B cell (primary cell): ENCODE data around the gene SLC12A4. TPM values are rescaled to one million over a fixed set of nuclear protein-coding genes. Genes with fewer than 3 reads are reported as not detected.

ENCODE experiments used
- ATAC-seq: fragments of 200-7000 bp; cut with Tn5 transposase; one replicate; pipeline ENCODE4 v1.10.0; 2021; ENCODE audit warnings: low read depth, mild to moderate bottlenecking, moderate number of reproducible peaks, moderate library complexity
- CTCF ChIA-PET: fragments of 350-600 bp; sonication (Branson Sonifier 250); formaldehyde crosslinking; loops from one replicate; lab custom pipeline; 2021; ENCODE audit warnings: antibody characterized with exemption, inconsistent platforms; lab: Charles Lee
- POLR2A ChIA-PET: fragments of 350-600 bp; sonication (Branson Sonifier 250); formaldehyde crosslinking; loops from one replicate; lab custom pipeline; 2021; ENCODE audit warnings: antibody characterized with exemption; lab: Charles Lee
- DNase-seq: peaks from one replicate; pipeline ENCODE4 v3.0.0; 2013
- H2AFZ ChIP-seq: 2 replicates; pipeline ENCODE4 v1.6.1; 2012; ENCODE audit warnings: mild to moderate bottlenecking, low read depth, low read length; ENCODE audit not compliant: insufficient read depth, poor library complexity, severe bottlenecking
- H3K27ac ChIP-seq, 2 donors: 1 replicate in 1 of 2; 2 replicates in 1 of 2; pipeline ENCODE4 v1.5.1; 2012 to 2013; ENCODE audit warnings: low read length in 2 of 2, mild to moderate bottlenecking in 2 of 2, moderate library complexity in 1 of 2
- H3K27me3 ChIP-seq, 4 experiments: fragments of 200-600 bp in 1 of 4; sonication (generic) in 1 of 4; replicated peaks in 1 of 4; 1 replicate in 2 of 4; 2 replicates in 2 of 4; pipeline versions ENCODE4 v1.6.1 to v1.7.0; 2013 to 2016; ENCODE audit warnings: low read length in 3 of 4, mild to moderate bottlenecking in 2 of 4, mixed read lengths in 1 of 4, moderate library complexity in 1 of 4; ENCODE audit not compliant: insufficient read depth in 4 of 4, control insufficient read depth in 3 of 4; ENCODE audit errors: control extremely low read depth in 1 of 4
- H3K36me3 ChIP-seq, 2 experiments: replicated peaks in 1 of 2; 1 replicate in 1 of 2; 2 replicates in 1 of 2; pipeline versions ENCODE4 v1.6.1 to v1.7.1; 2013; ENCODE audit warnings: low read length in 1 of 2; ENCODE audit not compliant: insufficient read depth in 2 of 2, control insufficient read depth in 1 of 2; ENCODE audit errors: control extremely low read depth in 1 of 2, extremely low read depth in 1 of 2
- H3K4me1 ChIP-seq, 2 donors: fragments of 200-600 bp in 1 of 2; sonication (generic) in 1 of 2; 1 replicate in 1 of 2; 2 replicates in 1 of 2; pipeline versions ENCODE4 v1.5.1 to v1.6.1; 2013 to 2017; ENCODE audit warnings: low read length in 2 of 2; ENCODE audit not compliant: control insufficient read depth in 2 of 2, insufficient read depth in 2 of 2
- H3K4me2 ChIP-seq: replicated peaks from 2 replicates; pipeline ENCODE3; 2012; ENCODE audit warnings: mild to moderate bottlenecking, low read depth, low read length; ENCODE audit not compliant: poor library complexity, severe bottlenecking
- H3K4me3 ChIP-seq, 5 experiments: fragments of 200-600 bp in 1 of 5; sonication (generic) in 1 of 5; 1 replicate in 3 of 5; 2 replicates in 2 of 5; pipeline versions ENCODE4 v1.5.1 to v1.7.0; 2011 to 2016; ENCODE audit warnings: low read length in 4 of 5, mild to moderate bottlenecking in 4 of 5, low read depth in 2 of 5, control low read depth in 1 of 5, moderate library complexity in 1 of 5; ENCODE audit not compliant: insufficient read depth in 1 of 5; ENCODE audit errors: control extremely low read depth in 1 of 5, extremely low read depth in 1 of 5
- H3K79me2 ChIP-seq: fragments of 200-600 bp; sonication (generic); one replicate; pipeline ENCODE4 v1.6.0; 2016; ENCODE audit warnings: low read length; ENCODE audit not compliant: control insufficient read depth, insufficient read depth
- H3K9ac ChIP-seq: fragments of 200-600 bp; sonication (generic); 2 replicates; pipeline ENCODE4 v1.6.1; 2017; ENCODE audit warnings: mild to moderate bottlenecking, low read length, moderate library complexity
- H3K9me3 ChIP-seq, 3 donors: one replicate each; pipeline versions ENCODE4 v1.6.1 to v1.7.1; 2013; ENCODE audit warnings: low read length in 2 of 3; ENCODE audit not compliant: control insufficient read depth in 2 of 3, insufficient read depth in 1 of 3; ENCODE audit errors: control extremely low read depth in 1 of 3
- H4K20me1 ChIP-seq: 2 replicates; pipeline ENCODE4 v1.6.0; 2012; ENCODE audit warnings: mild to moderate bottlenecking, low read length; ENCODE audit not compliant: insufficient read depth, control insufficient read depth, poor library complexity, severe bottlenecking
- H3K27ac Mint-ChIP-seq: one replicate; pipeline ENCODE4 v1.8.0; 2021; ENCODE audit warnings: mixed read lengths
- H3K27me3 Mint-ChIP-seq: one replicate; pipeline ENCODE4 v1.8.0; 2021; ENCODE audit warnings: mixed read lengths
- H3K4me1 Mint-ChIP-seq: one replicate; pipeline ENCODE4 v1.8.0; 2021; ENCODE audit warnings: mixed read lengths
- H3K4me3 Mint-ChIP-seq: one replicate; pipeline ENCODE4 v1.8.0; 2021; ENCODE audit warnings: mixed read lengths
- H3K9me3 Mint-ChIP-seq: one replicate; pipeline ENCODE4 v1.8.0; 2022; ENCODE audit warnings: mixed read lengths; ENCODE audit not compliant: insufficient read depth
- CTCF ChIP-seq: fragments of 200-600 bp; IDR thresholded peaks from one replicate; pipeline ENCODE4 v1.8.0; 2022; ENCODE audit warnings: antibody characterized with exemption, mild to moderate bottlenecking
- EZH2 ChIP-seq: IDR thresholded peaks from 2 replicates; pipeline ENCODE4 v1.6.1; 2012; ENCODE audit warnings: borderline replicate concordance, low read depth, mild to moderate bottlenecking, moderate library complexity, low read length; ENCODE audit not compliant: insufficient read depth, poor library complexity, severe bottlenecking
- whole genome bisulfite sequencing: methylation state at CpG from one replicate; pipeline ENCODE4 v1.1.5; 2013; ENCODE audit warnings: missing lambda C conversion rate; ENCODE audit not compliant: insufficient coverage; 5-methylcytosine and 5-hydroxymethylcytosine counted together
- intact Hi-C: fragments of 100-400 bp; cut with micrococcal nuclease; formaldehyde crosslinking; loops from one replicate; pipeline ENCODE4 v1.10.0; 2022
- polyA plus RNA-seq: library from polyadenylated mRNA; depleted of rRNA; stranded (reverse); fragments of >200 nt; gene quantifications from 2 replicates; pipeline ENCODE4 v1.2.3, GENCODE V29; 2012
- total RNA-seq, 2 donors: library from RNA; stranded (reverse); fragments of 120-200 nt in 1 of 2; gene quantifications; 1 replicate in 1 of 2; 2 replicates in 1 of 2; pipeline versions ENCODE4 v1.2.3 to v1.2.4, GENCODE V29; 2013 to 2022

SLC12A4 gene
- total and polyA plus RNA-seq, 2 donors (not counting 1 experiment from before 2014, with no cell fraction given), result 20.2 to 42.2 TPM

GRCh38 chr16:67902831-67903230 is 65.6 kb downstream of the SLC12A4 start:
- Histone ChIP-seq H3K36me3 (peaks cover 1 to 11% of the 10 kb centered on the region in 2 experiments), H3K27ac (no peak overlapping the region), H3K4me2 (no peak overlapping the region), H3K27me3 (no peaks in the 10 kb centered on the region), H3K4me1 (no peaks in the 10 kb centered on the region), H3K4me3 (no peak overlapping the region), H3K79me2 (peaks cover 77% of the 10 kb centered on the region), H4K20me1 (peaks cover 26% of the 10 kb centered on the region), H2AFZ (no peak overlapping the region), H3K9me3 (no peaks in the 10 kb centered on the region), H3K9ac (no peak overlapping the region)
- H3K27ac Mint-ChIP-seq, result no peak overlapping the region
- no peaks in the 10 kb centered on the region for H3K9me3 Mint-ChIP-seq
- ATAC-seq (no peak), DNase-seq (no peak)
- no peaks in the 10 kb centered on the region for H3K4me1 Mint-ChIP-seq
- POLR2A ChIA-PET, result no interaction called here
- CTCF ChIA-PET, result interaction anchor here (1.2 kb wide), 1 partner anchor 12 kb away, joined by 3 read pairs; no protein-coding TSS in a partner anchor
- TF ChIP-seq CTCF (no peak), EZH2 (no peak)
- intact Hi-C loops, result no loop called here
- no peaks in the 10 kb centered on the region for H3K27me3 Mint-ChIP-seq
- 100% methylated on average over 1 of the region's 4 CpGs for WGBS
- H3K4me3 Mint-ChIP-seq, result no peak overlapping the region

- H3K27ac ChIP-seq, result no peak overlapping the region
- no peak overlapping the region for H3K4me3 Mint-ChIP-seq
- no peaks in the 10 kb centered on the region for H3K9me3 Mint-ChIP-seq
- H3K4me2 ChIP-seq, result no peak overlapping the region
- no peak for TF ChIP-seq CTCF
- no peak for TF ChIP-seq EZH2
- intact Hi-C loops, result no loop called here
- no peak overlapping the region for H3K27ac Mint-ChIP-seq
- no peaks in the 10 kb centered on the region for H3K4me1 ChIP-seq
- peaks cover 1 to 11% of the 10 kb centered on the region in 2 experiments for H3K36me3 ChIP-seq
- H3K9ac ChIP-seq, result no peak overlapping the region
- H2AFZ ChIP-seq, result no peak overlapping the region
- H4K20me1 ChIP-seq, result peaks cover 32% of the 10 kb centered on the region
- H3K4me3 ChIP-seq, result no peak overlapping the region
- DNase-seq (no peak), ATAC-seq (no peak)
- ChIA-PET CTCF (no interaction called here), POLR2A (no interaction called here)
- H3K27me3 Mint-ChIP-seq, result no peaks in the 10 kb centered on the region
- no peaks in the 10 kb centered on the region for H3K27me3 ChIP-seq
- 100% methylated on average over 2 of the region's 5 CpGs for WGBS
- no peaks in the 10 kb centered on the region for H3K9me3 ChIP-seq
- H3K79me2 ChIP-seq, result peaks cover 78% of the 10 kb centered on the region
- peaks cover 5% of the 10 kb centered on the region for H3K4me1 Mint-ChIP-seq
These were observed 66.7 kb downstream of the SLC12A4 start for GRCh38 chr16:67901734-67902133.
